Heart right ventricle (tissue), 16 donors: Measurements from ENCODE around the gene PAIP2B. TPM values are rescaled to one million over a fixed set of nuclear protein-coding genes. Genes with fewer than 3 reads are reported as not detected.

ENCODE experiments used
- ATAC-seq, 8 donors: fragments of 200-7000 bp; cut with Tn5 transposase; one replicate each; pipeline ENCODE4 v1.9.1; 2020; ENCODE audit warnings: mild to moderate bottlenecking in 8 of 8, moderate library complexity in 8 of 8, moderate number of reproducible peaks in 1 of 8
- DNase-seq, 2 donors: peaks; one replicate each; pipeline ENCODE4 v3.0.0-alpha.2; 2020
- H3K27ac ChIP-seq, 10 donors: fragments of 200-600 bp; sonication (generic) in 2 of 10; one replicate each; pipeline versions ENCODE4 v1.5.0 to v1.8.0; 2020 to 2022; ENCODE audit warnings: mild to moderate bottlenecking in 3 of 10
- H3K27me3 ChIP-seq, 7 donors: fragments of 200-600 bp; one replicate each; pipeline ENCODE4 v1.8.0; 2021 to 2022; ENCODE audit warnings: mild to moderate bottlenecking in 2 of 7
- H3K36me3 ChIP-seq, 9 donors: fragments of 200-600 bp; sonication (generic) in 1 of 9; one replicate each; pipeline versions ENCODE4 v1.5.0 to v1.8.0; 2020 to 2022; ENCODE audit warnings: mild to moderate bottlenecking in 2 of 9
- H3K4me1 ChIP-seq, 9 donors: fragments of 200-600 bp; sonication (generic) in 1 of 9; one replicate each; pipeline versions ENCODE4 v1.5.0 to v1.8.0; 2020 to 2022; ENCODE audit warnings: mild to moderate bottlenecking in 4 of 9
- H3K4me3 ChIP-seq, 10 donors: fragments of 200-600 bp; sonication (generic) in 2 of 10; one replicate each; pipeline versions ENCODE4 v1.5.0 to v1.8.0; 2020 to 2022; ENCODE audit warnings: mild to moderate bottlenecking in 7 of 10, moderate library complexity in 2 of 10
- H3K9me3 ChIP-seq, 11 donors: fragments of 200-600 bp in 10 of 11; sonication (generic) in 2 of 11; one replicate each; pipeline versions ENCODE4 v1.5.0 to v1.8.0; 2013 to 2022; ENCODE audit warnings: mild to moderate bottlenecking in 2 of 11, control low read depth in 1 of 11, moderate library complexity in 1 of 11
- WGBS, 2 donors: extraction: QIAGEN DNeasy Blood & Tissue Kit; methylation state at CpG; one replicate each; pipeline ENCODE4 v1.1.7; 2013; ENCODE audit warnings: inconsistent platforms in 1 of 2; 5-methylcytosine and 5-hydroxymethylcytosine counted together
- intact Hi-C, 10 donors: fragments of 100-400 bp; cut with DNase I; formaldehyde crosslinking; loops; one replicate each; pipeline versions ENCODE4 v1.11.1 to v1.14.2; 2022
- polyA plus RNA-seq, 2 donors: library from polyadenylated mRNA; stranded (reverse); fragments of 200-250 nt; gene quantifications; one replicate each; pipeline ENCODE4 v1.2.3, GENCODE V29; 2013
- total RNA-seq, 10 donors: library from RNA; stranded (reverse); fragmentation: NEBNext Ultra II Directional in 3 of 10; extraction: Animal tissue kit (Norgen Biotek cat#: 25700) in 3 of 10; gene quantifications; one replicate each; pipeline versions ENCODE4 v1.2.1 to v1.2.4, GENCODE V29; 2021 to 2023
- TF ChIP-seq, protein P1 (sequence below), 9 donors: fragments of 200-600 bp; sonication (generic) in 2 of 9; IDR thresholded peaks; one replicate each; pipeline versions ENCODE4 v1.5.0 to v1.8.0; 2021 to 2022; ENCODE audit warnings: antibody characterized with exemption in 9 of 9, mild to moderate bottlenecking in 5 of 9, moderate library complexity in 1 of 9
- donor health status: Arrhythmogenic right ventricular cardiomyopathy.
- donor health status: ischemic (EF 13 %, LVEDD 7.1; RV severe dilation, severe dysfunction).
- donor health status: healthy with polysubstance abuse.
- donor health status: DM: no; HTN: yes; CAD: no.
- donor health status: DM: no; HTN: no; CAD: no.
- donor health status: ischemic (EF 25% LVEDD 6.9; RV normal size, moderate dysfunction).
- donor health status: ischemic (EF 25% LVEDD 5.7; RV mildly dilated, moderate dysfunction).
- donor health status: healthy.
- donor health status: DM: yes; HTN: yes; CAD: no.
- donor health status: Ischemic cardiomyopathy.
- donor health status: ischemic (EF 35%, LVEDD 5.7; RV mildly dilated, moderate dysfunction).
- donor health status: nonischemic (EF 11% LVEDD 7.7; RV severe dilation, severe dysfunction).
- donor health status: DM: yes; HTN: yes; CAD: no.
- donor health status: PGD.
- donor health status: ischemic (EF 29% LVEDD 5.4; RV normal size, mild dysfunction).
- donor health status: nonischemic (EF 23%, LVEDD 6.1; RV moderate dilation, normal function).

Gene PAIP2B
- total and polyA plus RNA-seq, 12 donors = 7.2 to 108 (median 60.3) TPM

DNA sequence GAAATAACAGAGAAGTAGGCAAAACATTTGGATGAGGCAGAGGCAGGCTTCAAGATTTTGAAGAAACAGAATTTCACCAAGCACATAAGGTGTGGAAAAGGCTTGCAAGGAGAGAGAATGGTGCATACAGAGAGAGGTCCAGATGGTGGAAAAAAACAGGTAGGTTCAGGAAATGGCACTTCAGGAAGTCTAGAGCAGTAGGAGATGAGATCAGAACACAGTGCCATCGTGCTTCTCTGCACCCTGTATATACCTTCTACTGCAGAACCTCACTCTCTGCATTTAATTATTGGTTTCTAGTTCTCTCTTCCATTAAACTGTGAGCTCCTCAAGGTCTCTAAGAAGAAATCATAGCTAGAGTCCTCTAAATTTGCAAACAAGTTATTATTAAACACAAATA, 2.4 kb downstream of the PAIP2B start:
- 29 to 39% methylated on average over 1 of the region's 1 CpG for whole genome bisulfite sequencing, 2 donors
- no peak for DNase-seq
- Histone ChIP-seq H3K27me3 (peaks cover 0 to 5% (median 0%) of the 10 kb centered on the region in 7 donors), H3K4me1 (peaks cover 0 to 19% (median 6%) of the 10 kb centered on the region in 9 donors), H3K27ac (peak overlapping the region in 6 of 10 donors; percentile 3 to 95 (median 90)), H3K9me3 (no peaks in the 10 kb centered on the region), H3K4me3 (peak overlapping the region in 5 of 10 donors; percentile 11 to 94 (median 83)), H3K36me3 (no peaks in the 10 kb centered on the region)
- intact Hi-C loops = loop anchor here in 8 of 10 donors (1.0 to 10.0 kb wide), 10 partner anchors 52 to 290 kb away; partner anchors contain the start of gene ZNF638 (in 2 of the 8)
- no peak for ATAC-seq
- TF ChIP-seq, protein P1, sequence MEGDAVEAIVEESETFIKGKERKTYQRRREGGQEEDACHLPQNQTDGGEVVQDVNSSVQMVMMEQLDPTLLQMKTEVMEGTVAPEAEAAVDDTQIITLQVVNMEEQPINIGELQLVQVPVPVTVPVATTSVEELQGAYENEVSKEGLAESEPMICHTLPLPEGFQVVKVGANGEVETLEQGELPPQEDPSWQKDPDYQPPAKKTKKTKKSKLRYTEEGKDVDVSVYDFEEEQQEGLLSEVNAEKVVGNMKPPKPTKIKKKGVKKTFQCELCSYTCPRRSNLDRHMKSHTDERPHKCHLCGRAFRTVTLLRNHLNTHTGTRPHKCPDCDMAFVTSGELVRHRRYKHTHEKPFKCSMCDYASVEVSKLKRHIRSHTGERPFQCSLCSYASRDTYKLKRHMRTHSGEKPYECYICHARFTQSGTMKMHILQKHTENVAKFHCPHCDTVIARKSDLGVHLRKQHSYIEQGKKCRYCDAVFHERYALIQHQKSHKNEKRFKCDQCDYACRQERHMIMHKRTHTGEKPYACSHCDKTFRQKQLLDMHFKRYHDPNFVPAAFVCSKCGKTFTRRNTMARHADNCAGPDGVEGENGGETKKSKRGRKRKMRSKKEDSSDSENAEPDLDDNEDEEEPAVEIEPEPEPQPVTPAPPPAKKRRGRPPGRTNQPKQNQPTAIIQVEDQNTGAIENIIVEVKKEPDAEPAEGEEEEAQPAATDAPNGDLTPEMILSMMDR (IDR thresholded peaks at IDR 0.05) = no peak

DNA sequence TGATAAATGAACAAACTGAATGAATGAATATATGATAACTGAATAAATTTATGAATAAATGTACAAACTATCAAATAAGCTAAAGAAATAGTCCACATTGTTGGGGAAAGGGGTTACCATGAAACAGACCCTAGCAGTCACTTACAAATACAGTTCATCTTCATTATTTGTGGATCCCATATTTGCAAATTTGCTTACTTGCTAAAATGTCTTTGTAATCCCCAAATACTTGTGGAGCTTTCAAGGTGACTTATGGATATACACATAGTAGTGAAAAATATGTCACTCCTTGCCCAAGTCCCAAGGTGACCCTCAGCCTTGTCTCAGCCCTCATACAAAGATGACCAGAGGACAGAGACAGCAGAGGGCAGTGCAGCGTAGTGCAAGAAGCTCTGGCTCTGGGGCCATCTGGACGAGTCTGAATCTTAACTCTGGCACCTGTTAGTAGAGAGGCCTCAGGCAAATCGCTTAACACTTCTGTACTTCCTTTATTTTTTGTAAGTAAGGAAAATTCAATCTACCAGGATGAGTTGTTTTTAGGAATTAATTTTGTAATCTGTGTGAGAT, 3.1 kb downstream of the PAIP2B start:
- H3K9me3 ChIP-seq = no peaks in the 10 kb centered on the region
- intact Hi-C loops = loop anchor here in 8 of 10 donors (1.0 to 10.0 kb wide), 10 partner anchors 53 to 291 kb away; partner anchors contain the start of gene ZNF638 (in 2 of the 8)
- peaks cover 0 to 5% (median 0%) of the 10 kb centered on the region in 7 donors for H3K27me3 ChIP-seq
- peaks cover 0 to 19% (median 6%) of the 10 kb centered on the region in 9 donors for H3K4me1 ChIP-seq
- TF ChIP-seq, protein P1 (IDR thresholded peaks at IDR 0.05) = peak in 8 of 9 donors; percentile 27 to 74 (median 58)
- H3K27ac ChIP-seq = peak overlapping the region in 7 of 10 donors; percentile 3 to 94 (median 51)
- DNase-seq = peak; percentile 60 to 78
- 17 to 19% methylated on average over 3 of the region's 3 CpGs for WGBS, 2 donors
- peak in 6 of 8 donors; percentile 22 to 36 (median 30) for ATAC-seq
- no peaks in the 10 kb centered on the region for H3K36me3 ChIP-seq
- peak overlapping the region in 3 of 10 donors; percentile 72 to 85 (median 83) for H3K4me3 ChIP-seq

DNA sequence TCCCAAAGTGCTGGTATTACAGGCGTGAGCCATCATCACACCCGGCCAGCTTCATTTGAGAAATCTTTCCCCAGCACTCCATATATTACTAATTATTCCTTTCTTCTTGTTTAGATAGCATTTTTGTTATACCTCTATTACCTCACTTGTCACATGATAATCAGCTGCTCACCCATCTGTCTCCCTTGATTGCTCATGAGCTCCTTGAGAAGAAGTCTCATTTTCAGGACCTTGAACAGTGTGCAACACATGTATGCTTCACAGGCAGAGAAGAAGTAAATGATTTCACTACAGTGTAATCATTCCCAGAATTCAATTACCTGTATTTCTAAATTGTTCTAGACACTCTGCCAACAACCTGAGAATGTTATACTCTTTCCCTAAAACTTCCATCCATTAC, 6.2 kb downstream of the PAIP2B start:
- Histone ChIP-seq H3K27me3 (no peaks in the 10 kb centered on the region), H3K27ac (no peak overlapping the region), H3K36me3 (no peaks in the 10 kb centered on the region), H3K4me1 (peaks cover 0 to 9% (median under 1%) of the 10 kb centered on the region in 9 donors), H3K4me3 (no peak overlapping the region), H3K9me3 (no peaks in the 10 kb centered on the region)
- ATAC-seq (no peak), DNase-seq (no peak)
- WGBS, 2 donors = 87 to 89% methylated on average over 2 of the region's 2 CpGs
- intact Hi-C loops = loop anchor here in 6 of 10 donors (5.0 to 10.0 kb wide), 6 partner anchors 112 to 294 kb away; partner anchors contain the start of gene ZNF638 (in 1 of the 6)
- TF ChIP-seq, protein P1 (IDR thresholded peaks at IDR 0.05) = no peak

DNA sequence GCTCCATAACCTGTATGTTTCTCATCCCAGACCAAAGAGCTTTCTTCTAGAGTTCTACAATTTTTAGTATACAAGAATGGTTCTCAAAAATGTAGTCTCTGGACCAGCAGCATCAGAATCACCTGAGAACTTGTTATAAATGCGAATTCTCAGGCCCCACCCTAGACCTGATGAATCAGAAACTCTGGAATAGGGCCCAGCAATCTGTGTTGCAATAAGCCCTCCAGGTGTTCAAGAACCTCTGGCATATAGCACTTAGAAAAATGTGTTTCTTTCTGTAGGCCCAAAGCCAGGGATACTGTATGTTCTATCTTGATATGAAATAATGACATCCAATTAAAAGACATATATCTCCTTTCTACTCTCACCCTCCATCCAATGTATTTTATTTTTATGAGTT, 10.4 kb downstream of the PAIP2B start:
- H3K27me3 ChIP-seq = no peaks in the 10 kb centered on the region
- intact Hi-C loops = no loop called here
- no peak overlapping the region for H3K4me3 ChIP-seq

More for the DNA sequence above, 10.4 kb downstream of the PAIP2B start:
- Histone ChIP-seq H3K9me3 (no peaks in the 10 kb centered on the region), H3K36me3 (no peaks in the 10 kb centered on the region), H3K27ac (no peak overlapping the region), H3K4me1 (no peaks in the 10 kb centered on the region)
- 91 to 95% methylated on average over 1 of the region's 1 CpG for WGBS, 2 donors
- DNase-seq (no peak), ATAC-seq (no peak)
- TF ChIP-seq, protein P1 (IDR thresholded peaks at IDR 0.05) = no peak
